Measurements from ENCODE around the gene ERBB2. TPM values are rescaled to one million over a fixed set of nuclear protein-coding genes. Genes with fewer than 3 reads are reported as not detected.

ERBB2 gene
- total and polyA plus RNA-seq, 2 of the 8 experiments (the other 6 are each of a cell fraction or from before 2014, with no cell fraction given), result 183 to 394 TPM

GRCh38 chr17:39661744-39662541 is 37.9 kb upstream of the ERBB2 start (continued):
- no peak for TF ChIP-seq CHD7 (IDR thresholded peaks at IDR 0.05; ENCODE audit: insufficient replicate concordance, low read length)
- no peak for TF ChIP-seq NANOG (IDR thresholded peaks at IDR 0.05; ENCODE audit: insufficient read depth, low read depth, low read length, poor library complexity, severe bottlenecking)
- TF ChIP-seq RFX5 (IDR thresholded peaks at IDR 0.05; ENCODE audit: borderline replicate concordance, low read depth, low read length), result no peak
- no peak for TF ChIP-seq TEAD4 (IDR thresholded peaks at IDR 0.05; ENCODE audit: low read depth, low read length)
- TF ChIP-seq SP1 (IDR thresholded peaks at IDR 0.05; ENCODE audit: low read depth, low read length), result no peak
- TF ChIP-seq RAD21 (IDR thresholded peaks at IDR 0.05 in 1 of 2, conservative IDR thresholded peaks at IDR 0.05 in 1 of 2; ENCODE audit: low read depth in 2 of 2, low read length in 2 of 2), result no peak
- TF ChIP-seq EGR1 (IDR thresholded peaks at IDR 0.05; ENCODE audit: borderline replicate concordance, low read depth, low read length), result no peak
- TF ChIP-seq SAP30 (IDR thresholded peaks at IDR 0.05; ENCODE audit: insufficient read depth, insufficient replicate concordance, low read length), result no peak
- TF ChIP-seq EP300 (IDR thresholded peaks at IDR 0.05; ENCODE audit: borderline replicate concordance in 1 of 2, low read depth in 2 of 2, low read length in 2 of 2), result no peak
